Activated CD8-positive, alpha-beta memory T cell treated with anti-CD3 and anti-CD28 coated beads for 1 hour (primary cell): ENCODE measurements around the gene GIT2.
"Not testable (repeated sequence)": the region's sequence is repeated elsewhere in the genome, so short reads cannot be mapped to it uniquely, and the experiment has no call there.

Experiments
- DNase-seq, 2 donors: peaks; one replicate each; pipeline ENCODE4 v3.0.0-alpha.2; 2020; ENCODE audit warnings: low read depth in 1 of 2; ENCODE audit errors: extremely low read depth in 1 of 2

The GIT2 gene

DNA sequence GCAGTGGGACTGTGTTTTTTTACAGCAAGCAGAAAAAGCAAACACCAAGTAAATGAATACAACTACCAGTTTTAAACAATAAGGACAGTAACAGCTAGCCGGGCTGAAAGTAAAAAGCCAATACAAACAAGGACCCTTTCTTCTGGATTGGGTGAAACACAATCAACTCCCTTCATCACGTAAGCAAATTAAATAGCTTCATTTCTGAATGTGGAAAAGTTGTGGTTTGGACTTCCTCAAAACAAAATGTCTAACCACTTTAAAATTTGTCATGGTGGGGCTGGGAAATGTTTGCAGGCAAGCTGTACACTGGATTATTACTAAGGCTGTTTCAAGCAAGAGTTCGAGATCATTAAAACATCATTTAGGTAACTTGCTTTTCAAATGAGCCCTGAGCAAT is 48.6 kb downstream of the GIT2 start:
- DNase-seq: no peak

DNA sequence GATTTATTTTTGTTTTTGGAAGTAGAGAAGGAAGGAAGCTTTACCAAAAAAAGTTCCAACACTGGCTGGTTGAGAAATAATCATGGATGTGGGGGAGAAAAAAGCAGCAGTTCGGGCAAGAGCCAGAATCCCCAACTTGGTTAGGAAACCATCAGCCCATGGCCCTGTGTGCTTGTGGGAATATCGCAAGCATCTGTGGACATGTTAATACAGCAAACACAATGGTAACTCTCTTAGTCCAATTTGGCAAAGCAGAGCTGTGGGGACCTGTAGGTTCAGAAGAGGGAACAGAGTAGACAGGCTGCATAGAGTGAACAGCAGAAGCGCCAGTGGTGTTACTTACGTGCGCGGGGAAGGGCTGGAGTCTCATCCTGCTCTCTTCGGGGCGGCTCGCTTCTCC is 49.3 kb downstream of the GIT2 start:
- DNase-seq: no peak

DNA sequence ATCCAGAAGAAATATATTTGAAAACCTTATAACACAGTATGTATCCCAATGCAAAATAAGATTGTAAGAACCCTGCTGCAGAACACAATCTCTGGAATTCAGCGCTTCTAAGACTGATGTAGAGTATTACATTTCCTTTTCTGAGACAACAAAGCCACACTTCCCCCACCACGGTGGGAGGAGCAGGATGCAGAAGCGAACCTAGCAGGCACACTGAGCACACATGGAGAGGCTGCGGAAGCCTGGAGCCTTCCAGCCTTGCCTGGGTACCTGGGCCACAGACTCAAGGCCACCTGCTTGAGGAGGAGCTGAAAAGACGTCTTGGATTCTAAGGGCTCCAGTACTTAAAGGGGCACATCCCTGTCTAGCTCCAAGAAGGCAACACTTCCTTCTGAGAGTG is 49.7 kb downstream of the GIT2 start:
- no peak for DNase-seq

DNA sequence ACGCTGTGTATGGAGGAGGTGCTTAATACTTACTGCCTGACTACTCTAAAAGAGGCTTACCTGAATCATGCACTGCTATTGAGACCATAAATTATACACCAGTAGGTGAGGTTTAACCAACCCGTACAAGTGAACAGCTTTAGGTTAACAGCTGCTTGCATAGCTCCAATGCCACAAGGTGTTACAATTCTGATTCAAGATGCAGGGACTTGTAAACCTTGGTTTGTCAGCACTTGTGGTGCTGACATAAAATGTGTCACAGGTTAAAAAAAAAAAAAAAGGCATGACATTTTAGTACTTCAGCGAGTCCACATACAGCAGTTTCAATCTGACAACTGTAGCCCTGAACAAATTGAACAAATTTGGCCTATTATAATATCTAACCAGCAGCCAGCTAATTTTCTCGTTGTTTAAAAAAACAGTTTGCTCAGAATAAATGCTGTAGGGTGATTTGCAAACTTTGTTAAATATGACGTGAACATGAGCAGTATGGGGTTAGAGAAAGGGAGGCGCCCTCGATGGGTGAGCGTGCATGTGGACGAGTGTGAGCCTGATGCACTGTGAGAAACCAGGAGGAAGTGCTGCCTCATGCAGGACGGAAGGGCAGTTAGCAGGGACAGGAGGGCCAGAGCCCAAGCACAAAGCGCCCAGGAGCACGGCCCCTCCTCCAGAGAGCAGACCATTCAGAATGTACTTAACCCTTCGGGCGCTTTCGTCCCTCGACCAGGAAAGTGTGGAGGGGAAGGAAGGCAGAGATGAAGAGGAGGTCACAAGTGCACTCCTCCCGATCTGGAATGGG is 51.4 kb downstream of the GIT2 start:
- no peak for DNase-seq

DNA sequence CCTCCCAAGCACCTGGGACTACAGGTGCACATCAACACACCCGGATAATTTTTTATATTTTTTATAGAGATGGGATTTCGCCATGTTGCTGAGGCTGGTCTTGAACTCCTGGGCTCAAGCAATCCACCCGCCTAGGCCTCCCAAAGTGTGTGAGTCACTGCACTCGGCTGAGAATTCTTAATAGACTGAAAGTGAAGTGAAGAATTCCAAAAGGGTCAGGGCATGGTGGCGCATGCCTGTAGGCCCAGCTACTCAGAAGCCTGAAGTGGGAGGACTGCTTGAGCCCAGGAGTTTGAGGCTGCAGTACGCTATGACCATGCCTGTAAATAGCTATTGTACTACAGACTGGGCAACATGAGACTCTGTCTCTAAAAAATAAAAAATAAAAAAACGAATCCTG is 52.4 kb downstream of the GIT2 start:
- DNase-seq: no peak

DNA sequence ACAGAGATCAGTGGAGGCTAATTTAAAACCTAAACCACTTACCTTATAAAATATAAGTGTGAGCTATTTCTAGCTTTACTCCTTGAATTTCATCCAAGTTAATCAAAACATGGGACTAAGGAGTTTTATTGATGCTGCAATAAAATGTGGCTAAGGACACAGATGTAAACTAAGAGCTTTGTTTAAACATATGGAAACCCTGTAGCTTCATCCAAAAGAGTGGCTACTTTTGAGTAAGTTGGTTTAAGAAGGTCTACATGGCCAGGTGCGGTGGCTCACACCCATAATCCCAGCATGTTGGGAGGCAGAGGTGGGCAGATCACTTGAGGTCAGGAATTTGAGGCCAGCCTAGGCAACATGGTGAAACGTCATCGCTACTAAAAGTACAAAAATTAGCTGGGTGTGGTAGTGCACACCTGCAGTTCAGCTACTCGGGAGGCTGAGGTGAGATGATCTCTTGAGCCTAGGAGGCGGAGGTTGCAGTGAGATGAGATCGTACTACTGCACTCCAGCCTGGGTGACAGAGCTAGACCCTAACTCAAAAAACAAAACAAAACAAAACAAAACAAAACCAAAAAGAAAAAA is 55.7 kb downstream of the GIT2 start:
- DNase-seq: no peak

DNA sequence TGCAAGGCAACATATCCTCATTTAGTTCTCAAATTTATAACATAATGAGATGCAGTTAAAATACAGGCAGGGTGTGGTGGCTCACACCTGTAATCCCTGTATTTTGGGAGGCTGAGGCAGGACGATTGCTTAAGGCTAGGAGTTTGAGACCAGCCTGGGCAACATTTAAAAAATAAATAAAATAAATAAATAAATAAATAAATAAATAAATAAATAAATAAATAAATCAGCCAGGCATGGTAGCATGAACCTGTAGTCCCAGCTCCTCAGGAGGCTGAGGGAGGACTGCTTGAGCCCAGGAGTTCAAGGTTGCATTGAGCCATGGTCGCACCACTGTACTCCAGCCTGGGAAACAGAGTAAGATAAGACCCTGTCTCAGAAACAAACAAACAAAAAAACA is 56.7 kb downstream of the GIT2 start:
- DNase-seq: no peak

DNA sequence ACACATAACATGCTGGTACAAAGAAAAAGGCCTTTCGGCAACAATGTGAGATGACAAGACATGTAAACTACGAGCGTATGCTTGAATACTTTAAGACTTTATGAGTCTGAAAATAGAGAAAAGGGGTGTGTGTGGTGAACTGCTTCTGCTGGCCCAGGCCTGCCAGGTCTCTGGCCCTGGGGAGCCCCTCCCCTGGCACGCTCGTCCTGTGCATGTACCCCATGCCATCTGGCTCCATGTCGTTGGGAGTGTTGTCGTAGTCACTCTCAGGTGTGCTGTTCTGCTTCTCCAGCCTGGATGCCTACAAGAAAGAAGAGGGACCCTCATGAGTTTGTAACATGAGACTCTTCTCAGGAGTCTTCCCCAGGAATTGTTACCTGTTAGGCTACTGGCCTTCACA is 57.2 kb downstream of the GIT2 start:
- no peak for DNase-seq

DNA sequence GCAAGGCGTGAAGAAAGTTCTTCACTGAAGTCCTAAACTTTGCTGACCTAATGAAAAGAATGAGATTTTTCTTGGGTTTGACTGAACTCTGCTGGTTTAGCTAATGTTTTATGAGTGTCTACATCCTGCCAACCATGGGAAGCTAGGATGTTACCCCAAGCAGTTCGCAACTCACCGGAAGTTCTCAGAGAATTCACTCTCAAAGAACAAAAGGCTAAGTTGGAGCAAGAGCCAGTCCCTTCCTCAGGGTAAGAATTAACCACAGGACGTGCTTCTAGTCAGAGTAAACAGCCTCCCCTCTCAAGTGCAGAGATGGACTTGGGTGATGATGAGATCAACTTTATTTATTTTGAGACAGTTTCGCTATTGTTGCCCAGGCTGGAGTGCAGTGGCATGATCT is 58.8 kb downstream of the GIT2 start:
- no peak for DNase-seq

DNA sequence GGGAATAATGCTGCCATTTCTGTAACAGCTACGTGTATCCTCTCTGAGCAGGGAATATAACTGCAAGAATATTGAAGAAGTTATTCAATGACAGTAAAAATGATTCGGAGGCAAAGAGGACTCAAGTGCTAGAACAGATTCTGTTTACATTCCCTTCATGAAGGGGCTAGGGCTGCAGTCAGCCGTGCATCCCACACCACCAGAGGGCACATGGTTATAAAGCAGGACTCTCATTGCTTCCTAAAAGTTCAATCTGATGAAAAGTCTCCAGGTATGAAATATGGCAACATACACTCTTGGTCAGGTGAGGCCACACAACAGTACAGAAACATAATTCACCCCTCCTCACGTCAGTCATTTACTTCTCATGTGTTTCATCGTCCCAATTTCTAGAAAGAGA is 62.1 kb downstream of the GIT2 start:
- DNase-seq: no peak

DNA sequence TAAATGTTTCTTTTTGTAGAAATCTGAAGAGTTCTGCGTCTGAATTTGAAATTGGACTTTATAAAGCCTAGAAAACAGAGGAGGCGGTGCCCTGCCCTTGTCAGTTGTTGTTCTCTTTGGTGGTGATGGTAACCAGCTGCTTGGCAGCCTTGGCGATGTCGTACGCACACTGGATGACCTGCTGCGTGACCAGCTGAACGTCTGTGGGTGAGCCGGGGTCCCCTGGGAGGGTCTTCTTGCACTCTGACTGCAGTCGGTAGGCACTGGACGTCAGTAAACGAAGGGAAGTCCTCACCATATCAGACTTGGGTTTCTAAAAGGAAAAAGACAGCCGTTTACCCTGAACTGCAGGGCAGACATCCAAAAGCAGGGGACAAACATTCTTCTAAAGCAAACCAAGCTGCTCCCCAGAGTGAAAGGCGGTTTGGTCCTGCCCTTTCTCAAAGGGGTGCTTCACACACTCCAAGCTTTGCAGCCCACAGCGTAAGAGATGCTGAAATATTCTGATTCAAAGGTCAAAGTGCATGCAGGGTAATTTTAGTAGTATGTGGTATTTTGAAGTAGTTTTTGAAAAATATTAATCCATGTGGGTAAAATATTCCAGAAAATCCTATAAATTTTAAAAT is 63.2 kb downstream of the GIT2 start:
- no peak for DNase-seq

DNA sequence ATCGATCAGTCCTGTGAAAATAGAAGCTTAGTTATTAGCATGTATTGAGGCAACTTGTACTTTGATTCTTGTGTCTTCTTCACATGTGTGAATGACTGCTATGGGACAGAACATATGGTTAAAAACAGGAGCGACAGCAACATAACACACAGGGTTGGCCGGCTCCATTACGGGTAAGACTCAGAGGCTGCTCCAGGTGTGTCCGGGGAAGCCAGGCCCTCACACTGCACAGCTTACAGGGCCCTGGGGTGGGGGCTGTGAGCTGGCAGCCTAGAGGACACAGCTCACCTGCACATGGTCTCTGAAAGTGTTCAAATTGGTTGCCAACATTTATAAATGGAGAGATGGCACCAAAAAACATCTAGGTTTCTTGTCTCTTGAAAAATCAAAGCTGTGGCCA is 65.0 kb downstream of the GIT2 start:
- DNase-seq: no peak

DNA sequence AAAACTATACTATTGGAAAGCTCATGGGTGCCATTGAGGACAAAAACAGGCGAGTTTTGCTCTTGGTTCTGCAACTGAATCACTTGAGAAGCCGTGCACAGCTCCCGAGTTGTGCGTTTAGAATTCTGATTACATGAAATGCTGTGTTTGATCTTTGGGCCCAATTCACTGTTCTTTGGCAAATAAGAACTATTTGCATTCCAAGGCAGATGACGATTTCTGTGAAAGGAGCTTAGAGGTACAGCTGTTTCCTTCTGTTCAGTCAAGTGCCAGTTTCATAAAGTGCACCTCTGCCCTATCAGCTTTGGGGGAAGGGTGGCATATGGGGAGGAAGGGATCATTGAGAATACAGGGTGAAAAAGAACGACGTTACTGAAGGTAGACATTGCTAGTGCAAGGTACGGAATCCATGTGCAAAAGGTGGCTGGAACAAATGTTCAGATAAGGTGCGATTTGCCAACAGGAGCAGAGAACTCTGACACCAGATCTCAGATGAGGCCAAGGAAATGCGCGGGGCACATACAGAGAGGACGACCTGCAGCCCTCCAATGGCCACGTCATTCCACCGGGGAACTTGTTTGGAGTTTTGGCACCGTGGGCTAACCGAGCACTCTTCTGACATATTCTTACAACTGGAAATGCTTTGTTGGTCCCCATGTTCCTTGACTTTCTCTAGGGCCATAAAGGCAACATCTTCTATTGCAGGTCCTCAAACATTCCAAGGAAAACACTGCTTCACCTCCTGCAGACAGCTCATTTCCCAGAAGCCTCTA is 66.0 kb downstream of the GIT2 start:
- no peak for DNase-seq

DNA sequence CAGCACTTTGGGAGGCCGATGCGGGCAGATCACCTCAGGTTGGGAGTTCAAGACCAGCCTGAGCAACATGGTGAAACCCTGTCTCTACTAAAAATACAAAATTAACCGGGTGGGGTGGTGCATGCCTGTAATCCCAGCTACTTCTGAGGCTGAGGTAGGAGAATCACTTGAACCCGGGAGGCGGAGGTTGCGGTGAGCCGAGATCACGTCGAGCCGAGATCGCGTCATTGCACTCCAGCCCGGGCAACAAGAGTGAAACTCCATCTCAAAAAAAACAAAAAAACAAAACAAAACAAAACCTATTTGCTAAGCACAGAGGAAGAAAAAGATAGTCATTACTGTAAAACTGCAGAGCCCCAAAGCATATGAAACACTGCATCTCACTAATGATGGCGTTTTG is 66.8 kb downstream of the GIT2 start:
- not testable (repeated sequence) for DNase-seq

DNA sequence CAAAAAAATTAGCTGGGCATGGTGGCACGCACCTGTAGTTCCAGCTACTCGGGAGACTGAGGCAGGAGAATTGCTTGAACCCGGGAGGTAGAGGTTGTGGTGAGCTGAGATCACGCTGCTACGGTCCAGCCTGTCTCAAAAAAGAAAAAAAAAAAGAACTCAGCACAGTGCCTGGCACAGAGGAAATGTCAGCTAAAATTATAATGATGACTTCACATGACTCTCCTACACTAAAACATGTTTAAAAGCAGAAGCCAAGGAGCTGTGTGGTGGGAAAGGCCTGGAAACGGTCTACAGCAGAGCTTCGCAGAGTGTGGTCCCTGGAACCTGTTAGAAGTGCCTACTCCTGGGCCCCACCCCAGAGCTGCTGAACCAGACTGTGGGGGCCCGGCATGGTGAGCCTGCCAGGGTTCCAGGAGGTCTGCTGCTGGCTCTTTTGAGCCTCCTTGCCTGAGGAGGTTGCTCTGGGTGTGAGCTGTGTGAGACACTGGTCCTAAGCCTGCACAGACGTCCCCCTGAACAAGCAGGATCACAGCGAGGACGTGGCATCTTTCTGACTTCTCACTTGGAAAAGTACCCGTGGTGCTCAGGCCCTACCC is 68.0 kb downstream of the GIT2 start:
- DNase-seq: no peak

DNA sequence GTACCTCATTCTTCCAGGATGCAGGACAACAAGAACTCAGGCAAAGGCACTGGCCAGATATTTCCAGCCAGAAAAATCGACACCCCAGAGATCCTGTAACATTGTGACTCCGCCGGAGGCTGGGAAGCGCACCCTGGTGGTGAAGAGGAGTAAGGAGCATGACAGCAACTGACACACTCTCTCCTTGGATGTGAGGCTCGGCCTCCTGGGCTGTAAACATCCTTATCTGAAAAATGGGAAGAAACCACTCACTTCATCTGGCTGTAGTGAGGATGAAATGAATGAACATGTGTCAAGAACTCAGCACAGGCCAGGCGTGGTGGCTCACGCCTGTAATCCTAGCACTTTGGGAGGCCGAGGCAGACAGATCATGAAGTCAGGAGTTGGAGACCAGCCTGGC is 68.5 kb downstream of the GIT2 start:
- no peak for DNase-seq

DNA sequence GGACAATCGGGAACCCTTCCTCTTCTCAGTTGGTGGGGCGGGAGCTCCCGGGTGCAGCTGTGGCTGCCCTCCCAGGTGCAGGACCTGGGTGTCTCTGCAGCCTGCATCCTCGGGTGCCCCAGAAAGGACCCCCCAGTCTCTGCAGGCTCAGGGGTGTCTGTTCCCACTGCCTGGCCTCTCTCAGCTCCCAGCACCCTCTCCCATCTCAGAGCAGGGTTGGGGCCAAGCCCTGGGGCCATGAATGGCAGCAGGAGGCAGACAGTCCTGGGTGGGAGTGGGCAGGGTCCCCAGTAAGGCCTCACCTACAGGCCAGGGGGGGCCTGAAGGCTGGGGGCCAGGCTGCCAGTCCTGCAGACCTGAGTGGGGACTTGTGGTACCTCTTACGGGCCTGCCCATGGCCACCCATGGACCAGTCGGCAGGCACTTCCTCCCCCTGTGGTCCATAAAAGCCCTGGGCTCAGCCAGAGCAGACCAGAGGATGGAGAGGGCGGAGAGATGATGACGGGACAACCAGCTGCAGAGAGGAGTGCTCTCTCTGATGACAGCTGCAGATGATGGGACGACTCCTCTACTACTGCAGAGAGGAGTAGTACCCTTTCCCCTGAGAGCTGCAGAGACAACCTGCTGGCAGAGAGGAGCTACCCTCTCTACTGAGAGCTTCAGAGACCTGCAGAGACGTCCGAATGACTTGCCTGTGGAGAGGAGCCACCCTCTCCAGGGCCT is 69.5 kb downstream of the GIT2 start:
- DNase-seq: no peak

DNA sequence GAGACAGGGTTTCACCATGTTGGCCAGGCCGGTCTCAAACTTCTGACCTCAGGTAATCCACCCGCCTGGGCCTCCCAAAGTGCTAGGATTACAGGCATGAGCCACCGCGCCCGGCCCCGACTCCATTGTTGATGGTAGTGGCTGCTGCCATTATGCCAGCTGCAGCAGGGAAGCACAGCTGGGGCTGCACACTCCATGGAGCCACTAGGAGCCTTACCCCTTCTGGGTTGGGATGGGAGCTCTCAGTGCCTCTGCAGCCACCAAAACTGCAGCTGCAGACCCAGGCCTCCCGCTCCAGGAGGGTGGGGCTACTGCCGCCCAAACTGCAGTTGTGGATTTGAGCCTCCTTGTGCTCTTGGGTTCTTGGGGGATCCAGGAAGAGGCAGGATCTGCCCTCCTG is 70.2 kb downstream of the GIT2 start:
- DNase-seq: no peak

DNA sequence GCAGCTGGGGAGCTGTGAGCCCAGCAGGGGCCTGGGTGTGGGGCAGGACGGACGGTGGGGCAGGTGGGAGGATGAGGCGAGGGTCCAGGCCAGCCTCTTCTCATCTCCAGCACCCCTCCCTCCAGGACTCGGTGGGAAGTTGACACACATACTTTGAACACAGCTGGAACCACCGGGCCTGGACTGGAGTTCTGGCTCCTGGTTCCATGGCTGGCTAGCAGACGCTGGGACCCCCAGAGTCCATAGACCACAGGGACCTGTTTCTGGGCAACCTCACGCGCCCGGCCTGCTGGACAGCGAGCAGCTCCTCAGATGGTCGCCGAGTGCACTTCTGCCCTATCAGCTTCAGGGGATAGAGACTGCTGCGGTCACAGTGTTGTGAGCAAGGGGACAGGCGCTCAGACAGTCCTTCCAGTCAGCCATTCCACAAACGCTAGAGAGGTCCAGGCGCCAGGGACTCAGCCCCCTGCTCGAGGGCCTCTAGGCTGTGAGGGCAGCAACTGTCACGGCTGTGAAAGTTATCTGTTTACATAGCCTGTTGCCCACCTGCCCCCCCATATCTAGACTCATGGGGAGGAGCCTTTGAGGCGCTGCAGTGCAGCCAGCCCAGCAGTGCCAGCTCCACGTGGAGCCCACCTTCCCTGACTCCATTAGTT is 70.9 kb downstream of the GIT2 start:
- DNase-seq: no peak
